H1 (cell line): ENCODE data around the gene EIF2A. TPM values are rescaled to one million over a fixed set of nuclear protein-coding genes. Genes with fewer than 3 reads are reported as not detected.

Experiments used
- CTCF ChIA-PET: fragments of 300-600 bp; sonication (Branson Sonifier 250); formaldehyde crosslinking; loops from one replicate; lab custom pipeline; 2021; ENCODE audit not compliant: partially characterized antibody; lab: Charles Lee
- POLR2A ChIA-PET: fragments of 300-600 bp; sonication (Branson Sonifier 250); formaldehyde crosslinking; loops from one replicate; lab custom pipeline; 2021; ENCODE audit warnings: inconsistent platforms; ENCODE audit not compliant: partially characterized antibody; lab: Charles Lee
- DNase-seq, 2 experiments: peaks; one replicate each; pipeline versions ENCODE4 v3.0.0 to v3.0.0-alpha.2; 2010 to 2022; ENCODE audit warnings: low spot score in 2 of 2, low read depth in 1 of 2, mixed read lengths in 1 of 2
- FAIRE-seq: peaks from 2 replicates; lab custom pipeline; 2011; peaks lifted over from hg19 to GRCh38; lab: Jason Lieb, UNC
- H2AFZ ChIP-seq: 2 replicates; pipeline ENCODE4 v1.8.1; 2012; ENCODE audit warnings: low read length, inconsistent platforms
- H2AK5ac ChIP-seq: 2 replicates; pipeline ENCODE4 v1.6.1; 2013; ENCODE audit warnings: low read depth, low read length
- H2BK120ac ChIP-seq: replicated peaks from 2 replicates; pipeline ENCODE3; 2013; ENCODE audit warnings: low read depth, low read length, inconsistent platforms
- H2BK12ac ChIP-seq: 2 replicates; pipeline ENCODE4 v1.6.1; 2013; ENCODE audit warnings: low read depth, low read length
- H2BK15ac ChIP-seq: 2 replicates; pipeline ENCODE4 v1.6.1; 2013; ENCODE audit warnings: low read length
- H2BK20ac ChIP-seq: 2 replicates; pipeline ENCODE4 v1.6.1; 2013; ENCODE audit warnings: low read length
- H2BK5ac ChIP-seq: 2 replicates; pipeline ENCODE4 v1.6.1; 2013; ENCODE audit warnings: low read depth, low read length
- H3K14ac ChIP-seq: 2 replicates; pipeline ENCODE4 v1.6.1; 2013; ENCODE audit warnings: inconsistent platforms; ENCODE audit not compliant: insufficient read length
- H3K18ac ChIP-seq: 2 replicates; pipeline ENCODE4 v1.6.1; 2013; ENCODE audit warnings: low read length; ENCODE audit errors: extremely low read depth
- H3K23ac ChIP-seq: 2 replicates; pipeline ENCODE4 v1.6.1; 2013; ENCODE audit warnings: inconsistent platforms; ENCODE audit not compliant: insufficient read length
- H3K23me2 ChIP-seq: 2 replicates; pipeline ENCODE4 v1.6.1; 2013; ENCODE audit warnings: low read depth, low read length
- H3K27ac ChIP-seq: 2 replicates; pipeline ENCODE4 v1.6.1; 2011; ENCODE audit warnings: low read depth, low read length, inconsistent platforms
- H3K27me3 ChIP-seq, 4 experiments: replicated peaks in 1 of 4; 1 replicate in 1 of 4; 2 replicates in 3 of 4; pipeline versions ENCODE4 v1.6.1 to v1.8.1; 2011 to 2013; ENCODE audit warnings: low read length in 3 of 4, mild to moderate bottlenecking in 3 of 4, inconsistent platforms in 2 of 4, mixed read lengths in 2 of 4, moderate library complexity in 1 of 4; ENCODE audit not compliant: control insufficient read depth in 3 of 4, insufficient read depth in 3 of 4; ENCODE audit errors: extremely low read depth in 1 of 4
- H3K36me3 ChIP-seq, 4 experiments: 2 replicates each; pipeline versions ENCODE4 v1.6.1 to v1.8.1; 2011 to 2013; ENCODE audit warnings: mild to moderate bottlenecking in 4 of 4, low read length in 3 of 4, moderate library complexity in 2 of 4, control low read depth in 1 of 4, inconsistent platforms in 1 of 4; ENCODE audit not compliant: insufficient read depth in 4 of 4, control insufficient read depth in 2 of 4
- H3K4ac ChIP-seq: replicated peaks from 2 replicates; pipeline ENCODE3; 2013; ENCODE audit warnings: low read length, low read depth, mixed read lengths, inconsistent platforms; ENCODE audit not compliant: insufficient read length
- H3K4me1 ChIP-seq, 4 experiments: replicated peaks in 1 of 4; 1 replicate in 1 of 4; 2 replicates in 3 of 4; pipeline versions ENCODE4 v1.6.1 to v1.8.1; 2011 to 2013; ENCODE audit warnings: low read length in 3 of 4, inconsistent platforms in 2 of 4, mixed read lengths in 1 of 4; ENCODE audit not compliant: insufficient read depth in 4 of 4, control insufficient read depth in 3 of 4
- H3K4me2 ChIP-seq, 2 experiments: 2 replicates each; pipeline versions ENCODE4 v1.6.1 to v1.8.1; 2011 to 2013; ENCODE audit warnings: low read depth in 2 of 2, low read length in 2 of 2, control low read depth in 1 of 2, inconsistent platforms in 1 of 2, mild to moderate bottlenecking in 1 of 2; ENCODE audit not compliant: insufficient read depth in 1 of 2
- H3K4me3 ChIP-seq, 4 experiments: fragments of 200-600, 300-600 bp in 1 of 4; sonication (generic), shearing (Covaris generic), sonication (Bioruptor Twin) in 1 of 4; 2 replicates each; pipeline versions ENCODE4 v1.5.1 to v1.8.1; 2011 to 2016; ENCODE audit warnings: low read length in 4 of 4, low read depth in 3 of 4, control low read depth in 2 of 4, inconsistent platforms in 2 of 4, mild to moderate bottlenecking in 2 of 4, mixed read lengths in 1 of 4, moderate library complexity in 1 of 4; ENCODE audit not compliant: insufficient read depth in 2 of 4; ENCODE audit errors: extremely low read depth in 1 of 4
- H3K56ac ChIP-seq: replicated peaks from 2 replicates; pipeline ENCODE3; 2013; ENCODE audit warnings: low read depth, mild to moderate bottlenecking, mixed read lengths, low read length, inconsistent platforms; ENCODE audit not compliant: insufficient read length
- H3K79me1 ChIP-seq: 2 replicates; pipeline ENCODE4 v1.6.1; 2013; ENCODE audit warnings: low read depth, low read length, control low read depth
- H3K79me2 ChIP-seq, 2 experiments: 2 replicates each; pipeline versions ENCODE4 v1.6.1 to v1.8.1; 2012 to 2013; ENCODE audit warnings: low read length in 2 of 2, mild to moderate bottlenecking in 2 of 2, inconsistent platforms in 1 of 2; ENCODE audit not compliant: insufficient read depth in 2 of 2, control insufficient read depth in 1 of 2
- H3K9ac ChIP-seq, 4 experiments: replicated peaks in 1 of 4; 1 replicate in 1 of 4; 2 replicates in 3 of 4; pipeline versions ENCODE4 v1.6.1 to v1.8.1; 2011 to 2013; ENCODE audit warnings: low read depth in 3 of 4, low read length in 3 of 4, control low read depth in 2 of 4, mild to moderate bottlenecking in 2 of 4, moderate library complexity in 2 of 4, inconsistent platforms in 1 of 4; ENCODE audit errors: extremely low read depth in 1 of 4
- H3K9me3 ChIP-seq, 2 experiments: 2 replicates each; pipeline versions ENCODE4 v1.6.1 to v1.8.1; 2012 to 2013; ENCODE audit warnings: mild to moderate bottlenecking in 2 of 2, moderate library complexity in 2 of 2, control low read depth in 1 of 2, inconsistent platforms in 1 of 2, low read depth in 1 of 2, low read length in 1 of 2, mixed read lengths in 1 of 2; ENCODE audit not compliant: insufficient read depth in 2 of 2
- H4K20me1 ChIP-seq, 2 experiments: replicated peaks in 1 of 2; 2 replicates each; pipeline versions ENCODE3 to v1.8.1; 2011 to 2013; ENCODE audit warnings: inconsistent platforms in 2 of 2, low read length in 2 of 2, mild to moderate bottlenecking in 1 of 2; ENCODE audit not compliant: insufficient read depth in 2 of 2, control insufficient read depth in 1 of 2
- H4K5ac ChIP-seq: 2 replicates; pipeline ENCODE4 v1.6.1; 2013; ENCODE audit warnings: low read length, low read depth, mixed read lengths, inconsistent platforms; ENCODE audit not compliant: insufficient read length
- H4K8ac ChIP-seq: 2 replicates; pipeline ENCODE4 v1.8.0; 2013; ENCODE audit warnings: mild to moderate bottlenecking, moderate library complexity, low read length, inconsistent platforms; ENCODE audit not compliant: insufficient read depth; ENCODE audit errors: extremely low read depth
- H4K91ac ChIP-seq: replicated peaks from 2 replicates; pipeline ENCODE3; 2013; ENCODE audit warnings: low read length, mixed read lengths, inconsistent platforms; ENCODE audit not compliant: insufficient read length
- ASH2L ChIP-seq: fragments of 200-600, 300-600 bp; sonication (generic); IDR thresholded peaks from one replicate; pipeline ENCODE4 v1.7.1; 2017; ENCODE audit warnings: low read length
- CBX8 ChIP-seq: fragments of 300-800, 300-1000 bp; sonication (generic); IDR thresholded peaks from 2 replicates; pipeline ENCODE4 v1.7.1; 2016; ENCODE audit warnings: low read depth, low read length, borderline replicate concordance
- CTCF ChIP-seq, 3 experiments: IDR thresholded peaks; 1 replicate in 2 of 3; 2 replicates in 1 of 3; pipeline versions ENCODE4 v1.5.1 to v1.6.1; 2011; ENCODE audit warnings: low read length in 3 of 3, mild to moderate bottlenecking in 3 of 3, inconsistent platforms in 2 of 3, low read depth in 1 of 3, moderate library complexity in 1 of 3; ENCODE audit not compliant: insufficient read depth in 1 of 3; ENCODE audit errors: control extremely low read depth in 1 of 3
- FOSL1 ChIP-seq: IDR thresholded peaks from 2 replicates; pipeline ENCODE4 v1.6.1; 2011; ENCODE audit warnings: mild to moderate bottlenecking, low read depth, low read length, moderate library complexity; ENCODE audit not compliant: insufficient read depth
- RNF2 ChIP-seq: fragments of 200-900, 300-1000 bp; sonication (generic); IDR thresholded peaks from 2 replicates; pipeline ENCODE4 v1.7.1; 2016; ENCODE audit warnings: borderline replicate concordance, low read depth, mild to moderate bottlenecking, antibody characterized with exemption, low read length; ENCODE audit not compliant: poor library complexity, severe bottlenecking; ENCODE audit errors: missing control alignments
- SIN3A ChIP-seq, 2 experiments: IDR thresholded peaks in 1 of 2; conservative IDR thresholded peaks in 1 of 2; 2 replicates each; pipeline ENCODE4 v1.6.1; 2011 to 2012; ENCODE audit warnings: low read length in 2 of 2, improper control_type of control experiment in 1 of 2, low read depth in 1 of 2, mild to moderate bottlenecking in 1 of 2
- TCF12 ChIP-seq: IDR thresholded peaks from 2 replicates; pipeline ENCODE4 v1.6.1; 2011; ENCODE audit warnings: low read depth, mild to moderate bottlenecking, low read length
- USF2 ChIP-seq: IDR thresholded peaks from 2 replicates; pipeline ENCODE4 v1.6.1; 2011; ENCODE audit warnings: low read length, improper control_type of control experiment
- YY1 ChIP-seq: IDR thresholded peaks from 2 replicates; pipeline ENCODE4 v1.6.1; 2011; ENCODE audit warnings: low read depth, mild to moderate bottlenecking, low read length
- WGBS, 2 experiments: shearing (Covaris generic) in 1 of 2; methylation state at CpG; one replicate each; pipeline versions ENCODE4 v1.1.6 to v1.1.7; 2013 to 2015; ENCODE audit warnings: low lambda C conversion rate in 2 of 2, mixed read lengths in 2 of 2, inconsistent platforms in 1 of 2, low coverage in 1 of 2, missing lambda C conversion rate in 1 of 2; ENCODE audit not compliant: insufficient replicate concordance in 2 of 2, insufficient coverage in 1 of 2, insufficient read length in 1 of 2; ENCODE audit errors: extremely low coverage in 1 of 2, missing lambda C conversion rate in 1 of 2; 5-methylcytosine and 5-hydroxymethylcytosine counted together
- polyA plus RNA-seq, 7 experiments: library from polyadenylated mRNA; depleted of rRNA in 3 of 7; stranded (reverse) in 5 of 7; unstranded in 2 of 7; fragments of >200 nt in 5 of 7; fragments of 200-250 nt in 2 of 7; gene quantifications; 1 replicate in 5 of 7; 2 replicates in 1 of 7; 4 replicates in 1 of 7; pipeline versions ENCODE4 v1.2.1 to v1.2.3, GENCODE V29; 2011 to 2013; ENCODE audit warnings: missing spikeins in 2 of 7, mixed read lengths in 2 of 7
- total RNA-seq: library from RNA; stranded (reverse); fragmentation: NEBNext Ultra II Directional; extraction: Animal tissue kit (Norgen Biotek cat#: 25700); gene quantifications from 2 replicates; pipeline ENCODE4 v1.2.1, GENCODE V29; 2021

EIF2A gene
- total and polyA plus RNA-seq, 2 of the 8 experiments (the other 6 are each of a cell fraction or from before 2014, with no cell fraction given): 59.3 to 91.6 TPM

- Histone ChIP-seq H3K79me2 (peaks cover 0 to 20% of the 10 kb centered on the region in 2 experiments; a peak in 2 of 4 replicates), H3K14ac (no peak overlapping the region), H3K9ac (no peak overlapping the region), H3K9me3 (no peaks in the 10 kb centered on the region), H2AFZ (no peak overlapping the region), H3K79me1 (no peaks in the 10 kb centered on the region), H3K23me2 (no peaks in the 10 kb centered on the region), H3K27ac (no peak overlapping the region), H3K56ac (no peak overlapping the region), H4K91ac (no peak overlapping the region), H2AK5ac (no peak overlapping the region), H2BK120ac (no peak overlapping the region), H3K18ac (no peak overlapping the region), H4K5ac (no peak overlapping the region), H3K23ac (no peak overlapping the region), H3K4me3 (no peak overlapping the region), H2BK15ac (no peak overlapping the region), H3K27me3 (no peaks in the 10 kb centered on the region), H4K8ac (no peak overlapping the region), H4K20me1 (peaks cover 0 to 2% of the 10 kb centered on the region in 2 experiments), H2BK20ac (no peak overlapping the region), H2BK5ac (no peak overlapping the region), H3K4ac (no peak overlapping the region), H2BK12ac (no peak overlapping the region), H3K4me2 (no peak overlapping the region), H3K4me1 (no peaks in the 10 kb centered on the region), H3K36me3 (peaks cover 0 to 19% (median 10%) of the 10 kb centered on the region in 4 experiments; a peak in 5 of 8 replicates)
- POLR2A ChIA-PET: interaction anchor here (0.6 to 4.7 kb wide), 2 partner anchors 10 to 11 kb away, joined by 3 to 27 read pairs; partner anchors contain the start of genes EIF2A and SERP1
- FAIRE-seq (no peak), DNase-seq (no peak)
- WGBS, 2 experiments: 96% methylated on average over 1 of the region's 1 CpG; no CpG with 5 or more reads in 1 of the 2 experiments
- CTCF ChIA-PET: interaction anchor here (0.8 kb wide), 1 partner anchor 20 kb away, joined by 3 read pairs; no protein-coding TSS in a partner anchor
- no peak for TF ChIP-seq CBX8
- TF ChIP-seq SIN3A (conservative IDR thresholded peaks at IDR 0.05 in 1 of 2, IDR thresholded peaks at IDR 0.05 in 1 of 2; ENCODE audit: low read depth in 1 of 2, low read length in 2 of 2): no peak
- no peak for TF ChIP-seq FOSL1
- no peak for TF ChIP-seq RNF2
- TF ChIP-seq ASH2L: no peak
- no peak for TF ChIP-seq TCF12
- no peak for TF ChIP-seq USF2
- no peak for TF ChIP-seq YY1
- TF ChIP-seq CTCF (IDR thresholded peaks at IDR 0.05; ENCODE audit: control extremely low read depth in 1 of 3, insufficient read depth in 1 of 3, low read depth in 1 of 3, low read length in 3 of 3): no peak
These were observed 11.1 kb downstream of the EIF2A start for GRCh38 chr3:150557725-150558124.
